Endometrial microvascular endothelial cells (primary cell): ENCODE measurements around the gene ZBTB46. TPM values are rescaled to one million over a fixed set of nuclear protein-coding genes. Genes with fewer than 3 reads are reported as not detected.

Experiments
- in situ Hi-C: cut with HindIII; loops from 2 replicates; pipeline ENCODE4 v1.10.0; 2017; ENCODE audit warnings: low sequenced_read_pairs, low pct_unique_long_range_greater_than_20kb; ENCODE audit errors: inconsistent ontology term
- total RNA-seq: library from RNA; depleted of rRNA; stranded (reverse); fragments of >200 nt; gene quantifications from one replicate; pipeline ENCODE4 v1.2.3, GENCODE V29; 2015; ENCODE audit errors: inconsistent ontology term

Gene ZBTB46
- total RNA-seq, 1 donor from 2014 or later, result not detected

GRCh38 chr20:63743210-63743970, 87.7 kb downstream of the ZBTB46 start:
- in situ Hi-C loops, result no loop called here

- in situ Hi-C loops, result no loop called here
These were observed 88.6 kb downstream of the ZBTB46 start for GRCh38 chr20:63742381-63743024.

- in situ Hi-C loops, result no loop called here
These were observed 89.2 kb downstream of the ZBTB46 start for GRCh38 chr20:63741676-63742380.

GRCh38 chr20:63741354-63741675, 89.7 kb downstream of the ZBTB46 start:
- in situ Hi-C loops, result no loop called here

DNA sequence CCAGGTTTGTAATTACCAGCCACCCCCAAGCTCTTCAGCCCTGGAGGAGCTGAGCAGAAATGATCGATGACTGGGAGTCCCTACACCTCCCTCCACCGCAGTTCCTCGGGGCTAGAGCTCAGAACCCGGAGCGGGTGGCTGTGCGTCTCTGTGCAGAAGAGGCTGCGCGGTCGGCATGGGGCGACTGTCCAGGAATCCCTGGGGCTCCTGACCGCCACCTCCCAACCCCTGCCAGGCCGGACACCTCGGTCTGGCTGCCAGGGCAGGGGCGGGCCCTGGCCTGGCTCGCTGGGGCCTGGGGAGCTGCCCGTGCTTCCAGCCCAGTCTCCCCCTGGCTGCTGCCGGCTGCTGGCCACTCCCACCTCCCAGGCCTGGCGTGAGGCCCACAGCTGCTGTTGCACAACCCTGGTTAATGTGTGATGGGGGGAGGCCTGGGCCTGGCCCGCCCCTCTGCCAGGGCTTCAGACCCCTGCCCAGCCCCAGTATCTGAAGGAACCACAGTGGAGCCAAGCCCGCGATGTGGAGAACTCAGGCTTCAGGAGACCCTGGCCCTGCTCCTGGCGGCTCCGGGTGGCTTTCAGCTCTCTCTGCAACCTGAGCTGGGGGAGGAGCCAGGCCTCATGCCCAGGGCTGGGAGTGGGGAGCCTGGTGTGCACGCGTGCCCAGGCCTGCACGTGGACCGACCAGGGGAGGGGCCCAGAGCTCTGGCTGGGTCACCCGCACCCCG, 90.3 kb downstream of the ZBTB46 start:
- in situ Hi-C loops, result no loop called here

DNA sequence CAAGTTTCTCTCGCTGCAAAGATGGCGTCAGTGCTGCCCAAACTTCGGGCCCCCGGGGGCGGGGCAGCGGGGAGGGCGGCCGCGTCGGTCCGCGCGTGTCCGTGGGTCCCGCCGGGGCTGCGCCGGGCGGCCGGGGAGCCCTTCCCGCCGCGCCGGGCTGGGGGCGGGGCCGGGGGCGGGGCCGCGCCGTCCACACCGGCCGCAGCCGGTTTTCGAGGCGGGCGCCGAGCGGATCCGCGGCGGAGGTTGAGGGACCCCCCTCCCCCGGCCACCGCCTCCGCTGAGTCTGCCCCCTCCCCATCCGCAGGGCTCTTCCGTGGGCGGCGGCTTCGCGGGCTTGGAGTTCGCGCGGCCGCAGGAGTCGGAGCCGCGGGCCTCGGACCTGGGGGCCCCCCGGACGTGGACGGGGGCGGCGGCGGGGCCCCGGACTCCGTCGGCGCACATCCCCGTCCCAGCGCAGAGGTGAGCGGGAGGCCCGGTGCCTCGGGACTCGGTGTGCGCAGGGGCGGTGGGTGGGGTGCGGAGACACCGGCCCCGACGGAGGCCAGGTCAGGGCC, 90.9 kb downstream of the ZBTB46 start:
- in situ Hi-C loops, result no loop called here

DNA sequence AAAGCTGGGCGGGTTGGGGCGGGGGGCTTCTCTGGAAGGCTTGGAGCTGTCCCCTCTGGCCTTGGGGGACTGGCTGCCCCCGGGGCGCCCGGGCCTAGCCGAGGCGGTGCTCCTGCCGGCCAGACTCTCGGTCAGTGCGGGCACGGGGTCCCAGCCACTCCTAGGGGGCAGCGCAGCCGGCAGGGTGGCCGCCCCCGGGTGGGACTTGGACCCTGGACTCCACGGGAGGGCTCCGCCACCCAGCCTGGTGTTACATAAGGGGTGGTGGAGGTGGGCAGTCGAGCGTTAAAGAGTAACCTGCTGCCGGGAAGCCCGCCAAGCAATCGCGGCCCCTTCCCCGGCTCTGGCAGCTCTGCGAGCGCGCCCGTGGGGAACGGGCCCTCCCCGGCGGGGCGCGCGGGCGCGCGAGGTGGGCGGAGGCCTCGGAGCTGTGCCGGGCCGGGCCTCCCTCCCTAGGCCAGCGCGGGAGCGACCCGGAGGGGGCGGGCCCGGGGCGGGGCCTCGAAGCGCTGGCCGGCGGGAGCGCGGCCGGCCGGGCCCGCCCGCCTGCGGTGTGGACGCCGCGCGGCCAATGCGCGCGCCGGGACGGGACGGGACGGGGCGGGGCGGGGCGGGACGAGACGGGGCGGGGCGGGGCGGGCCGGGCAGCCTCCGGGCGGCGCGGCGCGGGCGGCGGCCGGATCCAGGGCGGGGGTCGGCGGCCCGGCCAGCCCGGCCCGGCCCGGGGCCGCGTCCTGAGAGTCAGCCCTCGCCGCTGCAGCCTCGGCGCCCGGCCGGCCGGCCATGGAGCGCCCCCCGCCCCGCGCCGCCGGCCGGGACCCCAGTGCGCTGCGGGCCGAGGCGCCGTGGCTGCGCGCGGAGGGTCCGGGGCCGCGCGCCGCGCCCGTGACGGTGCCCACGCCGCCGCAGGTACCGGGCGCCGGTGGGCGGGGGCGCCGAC, 91.7 kb downstream of the ZBTB46 start, which contains the start of gene SLC2A4RG:
SLC2A4RG (plus strand) TSS at position 647 of the 940 bp plus-strand sequence; CDS start at position 784, 137 bp downstream.
- in situ Hi-C loops, result no loop called here

GRCh38 chr20:63738687-63739129, 92.4 kb downstream of the ZBTB46 start:
- in situ Hi-C loops, result no loop called here

- in situ Hi-C loops, result no loop called here
These were observed 92.9 kb downstream of the ZBTB46 start for GRCh38 chr20:63737945-63738686.

GRCh38 chr20:63737695-63737944, 93.4 kb downstream of the ZBTB46 start:
- in situ Hi-C loops, result no loop called here

GRCh38 chr20:63736893-63737694, 94.0 kb downstream of the ZBTB46 start:
- in situ Hi-C loops, result no loop called here

GRCh38 chr20:63735859-63736718, 95.0 kb downstream of the ZBTB46 start, which contains the start of gene LIME1:
Gene LIME1, plus strand, starts transcription at chr20:63736664. Its CDS starts 886 bp downstream, at chr20:63737550.
- in situ Hi-C loops, result no loop called here

GRCh38 chr20:63734946-63735858, 95.9 kb downstream of the ZBTB46 start:
- in situ Hi-C loops, result no loop called here

- in situ Hi-C loops, result no loop called here
These were observed 96.7 kb downstream of the ZBTB46 start for GRCh38 chr20:63734111-63734945.
